Mesendoderm (in vitro differentiated cells): ENCODE results near the gene KCNQ1.

Experiments
- DNase-seq: peaks from one replicate; pipeline ENCODE4 v3.0.0; 2013
- H2AK5ac ChIP-seq: 2 replicates; pipeline ENCODE4 v1.6.1; 2013; ENCODE audit warnings: low read length, inconsistent platforms
- H2BK120ac ChIP-seq: 2 replicates; pipeline ENCODE4 v1.6.1; 2013; ENCODE audit warnings: low read depth, mild to moderate bottlenecking, low read length, moderate library complexity, mixed read lengths
- H2BK15ac ChIP-seq: replicated peaks from 2 replicates; pipeline ENCODE4 v1.6.1; 2013; ENCODE audit warnings: low read depth, mild to moderate bottlenecking, moderate library complexity
- H2BK5ac ChIP-seq: 2 replicates; pipeline ENCODE4 v1.6.1; 2013; ENCODE audit warnings: low read length, inconsistent platforms
- H3K18ac ChIP-seq: 2 replicates; pipeline ENCODE4 v1.6.1; 2013; ENCODE audit warnings: mild to moderate bottlenecking, low read length, mixed read lengths
- H3K23ac ChIP-seq: one replicate; pipeline ENCODE4 v1.6.1; 2013; ENCODE audit warnings: low read length
- H3K27ac ChIP-seq: 2 replicates; pipeline ENCODE4 v1.5.1; 2013; ENCODE audit warnings: low read depth, mild to moderate bottlenecking, inconsistent platforms, low read length, moderate library complexity
- H3K27me3 ChIP-seq: 2 replicates; pipeline ENCODE4 v1.6.1; 2013; ENCODE audit warnings: low read length, control low read depth, mild to moderate bottlenecking, inconsistent platforms; ENCODE audit not compliant: insufficient read depth, poor library complexity
- H3K36me3 ChIP-seq: 2 replicates; pipeline ENCODE4 v1.6.1; 2013; ENCODE audit warnings: low read length, inconsistent platforms; ENCODE audit not compliant: control insufficient read depth, insufficient read depth
- H3K4ac ChIP-seq: one replicate; pipeline ENCODE4 v1.6.1; 2013; ENCODE audit warnings: low read depth, mild to moderate bottlenecking, low read length, moderate library complexity
- H3K4me1 ChIP-seq: 2 replicates; pipeline ENCODE4 v1.6.1; 2013; ENCODE audit warnings: low read depth, low read length, inconsistent platforms; ENCODE audit not compliant: control insufficient read depth
- H3K4me2 ChIP-seq: 2 replicates; pipeline ENCODE4 v1.6.1; 2013; ENCODE audit warnings: low read length
- H3K4me3 ChIP-seq: 2 replicates; pipeline ENCODE4 v1.5.1; 2013; ENCODE audit warnings: mild to moderate bottlenecking, low read length
- H3K56ac ChIP-seq: one replicate; pipeline ENCODE4 v1.6.1; 2013; ENCODE audit warnings: low read length
- H3K79me1 ChIP-seq: 2 replicates; pipeline ENCODE4 v1.6.1; 2013; ENCODE audit warnings: low read length, inconsistent platforms
- H3K79me2 ChIP-seq: 2 replicates; pipeline ENCODE4 v1.6.1; 2013; ENCODE audit warnings: mild to moderate bottlenecking, low read length; ENCODE audit not compliant: control insufficient read depth, insufficient read depth
- H3K9ac ChIP-seq: 2 replicates; pipeline ENCODE4 v1.6.1; 2013; ENCODE audit warnings: low read length, inconsistent platforms
- H4K5ac ChIP-seq: one replicate; pipeline ENCODE4 v1.6.1; 2013; ENCODE audit warnings: low read length
- H4K8ac ChIP-seq: one replicate; pipeline ENCODE4 v1.6.1; 2013; ENCODE audit warnings: low read depth, mild to moderate bottlenecking, control low read depth, low read length, moderate library complexity
- WGBS: extraction: QIAGEN DNeasy Blood & Tissue Kit; methylation state at CpG from one replicate; pipeline ENCODE4 v1.1.7; 2013; ENCODE audit warnings: low lambda C conversion rate, missing lambda C conversion rate; ENCODE audit not compliant: insufficient coverage; ENCODE audit errors: extremely low coverage; 5-methylcytosine and 5-hydroxymethylcytosine counted together

KCNQ1 gene

GRCh38 chr11:2853997-2854560 lies 409.3 kb downstream of the KCNQ1 start:
- Histone ChIP-seq H3K4me3 (no peak overlapping the region), H3K27ac (no peak overlapping the region), H3K4me2 (no peak overlapping the region), H2BK120ac (no peak overlapping the region), H4K5ac (no peak overlapping the region), H3K27me3 (no peaks in the 10 kb centered on the region), H3K79me1 (no peaks in the 10 kb centered on the region), H3K9ac (no peak overlapping the region), H2BK5ac (no peak overlapping the region), H3K23ac (no peak overlapping the region), H4K8ac (no peak overlapping the region), H3K4me1 (no peaks in the 10 kb centered on the region), H3K79me2 (no peaks in the 10 kb centered on the region), H3K56ac (no peak overlapping the region), H3K4ac (no peak overlapping the region), H2BK15ac (no peak overlapping the region), H3K18ac (no peak overlapping the region), H2AK5ac (no peak overlapping the region), H3K36me3 (no peaks in the 10 kb centered on the region)
- DNase-seq: no peak
- 100% methylated on average over 4 of the region's 7 CpGs for WGBS

- Histone ChIP-seq H2BK120ac (no peak overlapping the region), H3K4me1 (no peaks in the 10 kb centered on the region), H3K4me3 (no peak overlapping the region), H4K5ac (no peak overlapping the region), H3K23ac (no peak overlapping the region), H4K8ac (no peak overlapping the region), H3K18ac (no peak overlapping the region), H2AK5ac (no peak overlapping the region), H3K79me1 (no peaks in the 10 kb centered on the region), H3K4me2 (no peak overlapping the region), H3K56ac (no peak overlapping the region), H3K9ac (no peak overlapping the region), H3K27me3 (no peaks in the 10 kb centered on the region), H2BK15ac (no peak overlapping the region), H3K27ac (no peak overlapping the region), H3K4ac (no peak overlapping the region), H3K36me3 (no peaks in the 10 kb centered on the region), H2BK5ac (no peak overlapping the region), H3K79me2 (no peaks in the 10 kb centered on the region)
- DNase-seq: no peak
- no CpG with 5 or more reads among the region's 8 CpGs for WGBS
Observed at GRCh38 chr11:2855162-2855561, 410.4 kb downstream of the KCNQ1 start.

GRCh38 chr11:2857276-2857675 lies 412.5 kb downstream of the KCNQ1 start:
- H3K4me3 ChIP-seq: no peak overlapping the region
- no CpG with 5 or more reads among the region's 11 CpGs for WGBS
- H3K27me3 ChIP-seq: peaks cover 12% of the 10 kb centered on the region
- H2BK15ac ChIP-seq: no peak overlapping the region
- H2BK5ac ChIP-seq: no peak overlapping the region
- H3K27ac ChIP-seq: no peak overlapping the region
- no peak overlapping the region for H3K9ac ChIP-seq
- no peaks in the 10 kb centered on the region for H3K4me1 ChIP-seq
- H3K36me3 ChIP-seq: no peaks in the 10 kb centered on the region
- no peak for DNase-seq
- H4K8ac ChIP-seq: no peak overlapping the region
- no peaks in the 10 kb centered on the region for H3K79me1 ChIP-seq
- no peak overlapping the region for H3K23ac ChIP-seq
- no peak overlapping the region for H3K4me2 ChIP-seq
- no peak overlapping the region for H3K18ac ChIP-seq
- no peaks in the 10 kb centered on the region for H3K79me2 ChIP-seq
- no peak overlapping the region for H4K5ac ChIP-seq
- no peak overlapping the region for H3K56ac ChIP-seq
- no peak overlapping the region for H2AK5ac ChIP-seq
- H3K4ac ChIP-seq: no peak overlapping the region
- no peak overlapping the region for H2BK120ac ChIP-seq

- H3K36me3 ChIP-seq: no peaks in the 10 kb centered on the region
- H2BK15ac ChIP-seq: no peak overlapping the region
- H2BK120ac ChIP-seq: no peak overlapping the region
- no peaks in the 10 kb centered on the region for H3K4me1 ChIP-seq
- no CpG with 5 or more reads among the region's 18 CpGs for WGBS
- no peak overlapping the region for H3K56ac ChIP-seq
- no peaks in the 10 kb centered on the region for H3K79me2 ChIP-seq
- H4K5ac ChIP-seq: no peak overlapping the region
- no peak overlapping the region for H3K23ac ChIP-seq
- H3K79me1 ChIP-seq: no peaks in the 10 kb centered on the region
- no peak overlapping the region for H2AK5ac ChIP-seq
- H3K4ac ChIP-seq: no peak overlapping the region
- peaks cover 12% of the 10 kb centered on the region for H3K27me3 ChIP-seq
- H3K18ac ChIP-seq: no peak overlapping the region
- no peak overlapping the region for H3K4me2 ChIP-seq
- H3K4me3 ChIP-seq: no peak overlapping the region
- H3K27ac ChIP-seq: no peak overlapping the region
- H4K8ac ChIP-seq: no peak overlapping the region
- no peak for DNase-seq
- no peak overlapping the region for H3K9ac ChIP-seq
- no peak overlapping the region for H2BK5ac ChIP-seq
Observed at GRCh38 chr11:2857918-2858317, 413.1 kb downstream of the KCNQ1 start.

- no peak overlapping the region for H3K4me2 ChIP-seq
- H3K27me3 ChIP-seq: peaks cover 17% of the 10 kb centered on the region
- H3K4me3 ChIP-seq: no peak overlapping the region
- H3K23ac ChIP-seq: no peak overlapping the region
- H3K4me1 ChIP-seq: no peaks in the 10 kb centered on the region
- no peak overlapping the region for H3K4ac ChIP-seq
- H2BK120ac ChIP-seq: no peak overlapping the region
- H2BK15ac ChIP-seq: no peak overlapping the region
- H3K79me2 ChIP-seq: no peaks in the 10 kb centered on the region
- H2AK5ac ChIP-seq: no peak overlapping the region
- no peaks in the 10 kb centered on the region for H3K79me1 ChIP-seq
- no CpG with 5 or more reads among the region's 16 CpGs for whole genome bisulfite sequencing
- H4K8ac ChIP-seq: no peak overlapping the region
- H3K27ac ChIP-seq: no peak overlapping the region
- no peak overlapping the region for H3K18ac ChIP-seq
- DNase-seq: no peak
- H3K36me3 ChIP-seq: no peaks in the 10 kb centered on the region
- no peak overlapping the region for H3K56ac ChIP-seq
- H4K5ac ChIP-seq: no peak overlapping the region
- H2BK5ac ChIP-seq: no peak overlapping the region
- no peak overlapping the region for H3K9ac ChIP-seq
Observed at GRCh38 chr11:2858995-2859698, 414.3 kb downstream of the KCNQ1 start.

GRCh38 chr11:2859699-2860037 lies 414.9 kb downstream of the KCNQ1 start:
- H3K79me2 ChIP-seq: no peaks in the 10 kb centered on the region
- H3K4me1 ChIP-seq: no peaks in the 10 kb centered on the region
- no peak overlapping the region for H3K23ac ChIP-seq
- no peak overlapping the region for H2AK5ac ChIP-seq
- H3K36me3 ChIP-seq: no peaks in the 10 kb centered on the region
- no peak overlapping the region for H2BK120ac ChIP-seq
- H3K4me2 ChIP-seq: no peak overlapping the region
- H3K4ac ChIP-seq: no peak overlapping the region
- no peak overlapping the region for H3K9ac ChIP-seq
- peaks cover 20% of the 10 kb centered on the region for H3K27me3 ChIP-seq
- no peak overlapping the region for H3K56ac ChIP-seq
- H4K5ac ChIP-seq: no peak overlapping the region
- no peak overlapping the region for H2BK15ac ChIP-seq
- no CpG with 5 or more reads among the region's 10 CpGs for WGBS
- H3K79me1 ChIP-seq: no peaks in the 10 kb centered on the region
- no peak overlapping the region for H3K27ac ChIP-seq
- no peak overlapping the region for H3K18ac ChIP-seq
- H3K4me3 ChIP-seq: no peak overlapping the region
- no peak for DNase-seq
- H4K8ac ChIP-seq: no peak overlapping the region
- H2BK5ac ChIP-seq: no peak overlapping the region
